Measurements from ENCODE around the gene FAM229B.

The FAM229B gene

GRCh38 chr6:112144145-112144926 is 56.9 kb downstream of the FAM229B start:
- no peak for DNase-seq

- no peak for DNase-seq
Measured at GRCh38 chr6:112145080-112145573, 57.7 kb downstream of the FAM229B start.

- DNase-seq: no peak
Measured at GRCh38 chr6:112148103-112148502, 60.7 kb downstream of the FAM229B start.

- DNase-seq: no peak
Measured at GRCh38 chr6:112149236-112149635, 61.8 kb downstream of the FAM229B start.

- no peak for DNase-seq
Measured at GRCh38 chr6:112149719-112150263, 62.4 kb downstream of the FAM229B start.

GRCh38 chr6:112150363-112150762 is 63.0 kb downstream of the FAM229B start:
- no peak for DNase-seq

All from central memory CD4-positive, alpha-beta T cell (primary cell).